ENCODE measurements around the gene TNIP2.
"Not testable (repeated sequence)": the region's sequence is repeated elsewhere in the genome, so short reads cannot be mapped to it uniquely, and the experiment has no call there.

The TNIP2 gene

GRCh38 chr4:2794486-2795299, 38.6 kb upstream of the TNIP2 start:
- peak in 9 of 56 donors; percentile 31 to 56 (median 38) for DNase-seq

- DNase-seq, result no peak
Measured at GRCh38 chr4:2793586-2794485, 37.7 kb upstream of the TNIP2 start.

DNA sequence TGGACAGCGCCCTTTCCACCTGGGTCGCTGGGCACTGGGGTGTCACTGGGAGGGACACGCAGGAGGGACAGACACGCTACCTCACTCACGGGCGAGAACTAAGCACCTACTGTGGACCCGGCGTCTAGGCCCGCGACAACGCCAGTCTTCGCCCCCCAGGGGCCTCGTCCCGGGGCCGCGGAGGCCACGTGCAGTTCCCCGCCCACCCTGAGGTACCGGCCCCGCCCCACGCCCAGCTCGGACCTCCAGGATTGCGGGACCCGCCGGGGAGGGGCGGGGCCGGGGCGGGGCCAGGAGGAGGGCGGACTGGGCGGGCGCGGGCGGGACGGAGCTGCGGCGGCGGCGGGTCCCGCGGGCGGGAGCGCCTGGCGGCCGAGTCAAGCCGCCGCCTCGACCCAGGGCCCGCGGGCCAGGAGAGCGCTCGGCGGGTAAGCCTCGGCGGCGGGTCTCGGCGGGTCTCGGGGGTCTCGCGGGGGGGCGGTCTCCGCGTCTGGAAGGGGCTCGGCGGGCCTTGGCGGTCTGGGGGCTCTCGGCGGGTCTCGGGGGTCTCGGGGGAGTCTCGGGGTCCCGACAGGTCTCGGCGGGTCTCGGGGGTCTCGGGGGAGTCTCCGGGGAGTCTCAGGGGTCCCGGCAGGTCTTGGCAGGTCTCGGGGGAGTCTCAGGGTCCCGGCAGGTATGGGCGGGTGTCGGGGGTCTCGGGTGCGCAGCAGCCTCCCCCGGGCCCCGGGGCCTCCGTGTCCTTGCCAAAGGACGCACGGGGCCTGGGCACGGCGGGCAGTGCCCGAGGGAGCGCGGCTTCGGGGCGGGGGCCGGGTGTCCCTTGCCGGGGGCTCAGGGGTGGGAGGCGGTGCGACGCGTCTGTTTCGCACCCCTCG, 36.8 kb upstream of the TNIP2 start, which contains the start of gene SH3BP2:
Gene SH3BP2, plus strand, starts transcription at position 375 of the 875 bp plus-strand sequence. CDS start 27,533 bp downstream, outside the sequence.
- peak in 17 of 56 donors; percentile 23 to 72 (median 39) for DNase-seq

DNA sequence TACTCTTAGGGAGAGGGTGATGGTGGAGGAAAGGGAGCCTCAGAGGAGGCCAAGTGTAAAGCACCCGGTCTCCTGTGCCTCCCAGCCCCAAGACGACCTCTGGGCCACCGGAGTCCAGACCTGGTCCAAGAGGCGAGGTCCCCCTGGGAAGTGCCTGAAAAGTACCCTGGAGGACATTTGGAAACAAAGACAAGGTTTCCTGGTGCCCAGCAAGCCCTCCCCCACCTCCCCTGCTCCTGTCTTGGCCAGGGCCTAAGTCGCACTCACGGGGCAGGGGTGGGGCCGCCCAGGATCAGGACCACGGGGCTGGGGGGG, 36.2 kb upstream of the TNIP2 start:
- DNase-seq, result no peak

DNA sequence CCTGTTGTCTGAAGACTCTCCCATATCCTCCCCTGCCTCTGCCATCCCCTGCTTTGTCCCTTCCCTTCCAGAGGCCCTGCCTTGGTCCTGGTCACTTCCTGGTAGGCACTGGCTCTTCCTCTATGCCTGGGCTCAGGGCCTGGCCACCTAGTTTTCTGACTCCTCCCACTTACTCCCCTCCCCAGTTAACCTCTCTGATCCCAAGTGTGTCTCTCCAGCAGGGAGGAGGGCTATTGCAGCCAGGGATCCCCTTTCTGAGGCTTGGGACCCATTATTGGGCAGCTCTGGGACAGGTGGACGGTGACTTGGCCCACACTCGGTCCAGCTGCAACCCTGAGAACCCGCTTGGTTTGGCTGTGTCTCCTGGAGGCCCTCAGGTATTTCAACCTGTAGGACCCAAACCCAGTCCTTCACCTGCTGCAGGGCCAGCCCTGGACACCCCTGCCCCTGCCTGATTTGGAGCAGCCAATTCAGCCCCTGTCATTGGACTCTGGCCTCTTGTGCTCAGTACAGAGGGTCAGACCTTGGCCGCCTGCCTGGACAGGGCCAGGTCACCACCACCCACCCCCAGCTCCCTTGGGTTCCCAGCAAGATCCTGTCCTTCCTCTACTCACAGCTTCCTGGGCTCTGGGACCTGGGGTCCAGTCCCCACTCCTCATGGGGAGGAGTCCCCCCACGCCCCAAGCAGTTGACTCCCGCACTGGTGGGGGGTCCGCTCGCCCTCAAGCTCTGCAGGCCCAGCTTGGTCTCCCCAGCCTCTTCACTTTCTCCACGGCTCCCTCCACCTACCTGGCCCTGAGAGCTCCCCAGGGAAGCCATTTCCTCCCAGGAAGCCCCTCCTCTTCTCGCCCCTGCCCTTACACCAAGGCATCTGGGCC, 35.6 kb upstream of the TNIP2 start:
- DNase-seq, result no peak

- DNase-seq, result no peak
Measured at GRCh38 chr4:2790583-2791517, 34.7 kb upstream of the TNIP2 start.

DNA sequence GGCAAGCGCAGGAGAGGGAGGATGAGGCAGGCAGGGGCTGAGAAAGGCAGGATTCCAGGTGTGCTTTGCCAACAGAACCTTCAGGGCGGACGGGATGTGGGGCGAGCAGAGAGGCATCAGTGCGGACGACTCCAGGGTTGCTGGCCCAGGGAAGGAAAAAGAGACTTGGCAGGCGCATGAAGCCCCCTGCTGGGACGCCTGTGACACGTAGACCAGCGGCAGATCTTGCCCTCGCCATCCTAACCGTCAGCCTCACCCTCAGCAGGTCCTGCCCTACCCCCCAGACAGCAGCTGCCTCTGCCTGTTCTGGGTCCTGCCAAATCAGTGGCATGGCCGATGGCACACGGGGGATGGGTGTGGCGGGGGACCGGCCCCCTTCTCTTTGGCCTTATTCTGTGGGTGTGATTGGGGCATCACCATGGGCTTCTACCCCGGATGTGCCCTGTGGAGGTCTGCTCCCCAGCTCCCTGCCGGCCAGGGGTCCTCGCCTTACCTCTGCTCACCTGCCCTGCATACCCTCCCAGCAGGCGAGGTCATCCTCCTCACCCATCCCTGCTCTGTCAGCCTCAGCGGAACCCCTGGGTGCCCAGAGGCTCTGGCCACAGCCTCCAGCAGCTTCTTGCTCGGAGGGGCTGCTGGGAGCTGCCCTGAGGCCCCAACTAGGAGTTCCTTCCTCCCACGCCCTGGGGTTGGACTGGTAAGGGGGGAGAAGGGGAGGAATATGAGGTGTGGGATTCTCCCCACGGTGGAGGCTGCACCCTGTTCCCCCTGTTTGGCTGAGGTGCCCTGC, 33.9 kb upstream of the TNIP2 start:
- no peak for DNase-seq

- DNase-seq, result no peak
Measured at GRCh38 chr4:2789351-2789750, 33.2 kb upstream of the TNIP2 start.

GRCh38 chr4:2788532-2789103, 32.5 kb upstream of the TNIP2 start:
- DNase-seq, result peak in 20 of 56 donors; percentile 12 to 72 (median 52)

DNA sequence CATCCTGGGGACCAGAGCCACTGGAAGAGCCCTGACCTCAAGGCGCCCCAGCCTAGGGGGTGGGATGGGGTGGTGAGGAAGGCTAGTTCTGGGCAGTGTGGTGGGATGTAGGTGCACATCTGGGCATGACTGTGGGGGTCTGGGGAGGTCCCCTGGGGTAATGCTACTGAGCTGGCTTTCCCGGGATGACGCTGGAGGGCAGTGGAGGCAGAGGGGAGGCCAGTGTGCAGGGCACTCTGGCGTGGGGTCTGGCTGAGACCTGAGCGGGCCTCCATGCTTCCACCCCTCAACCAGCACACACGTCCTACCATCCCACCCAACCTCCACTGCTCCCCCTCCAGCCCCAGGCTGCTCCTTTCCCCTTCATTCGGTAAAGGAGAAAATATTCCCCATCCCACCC, 32.0 kb upstream of the TNIP2 start:
- DNase-seq, result no peak

DNA sequence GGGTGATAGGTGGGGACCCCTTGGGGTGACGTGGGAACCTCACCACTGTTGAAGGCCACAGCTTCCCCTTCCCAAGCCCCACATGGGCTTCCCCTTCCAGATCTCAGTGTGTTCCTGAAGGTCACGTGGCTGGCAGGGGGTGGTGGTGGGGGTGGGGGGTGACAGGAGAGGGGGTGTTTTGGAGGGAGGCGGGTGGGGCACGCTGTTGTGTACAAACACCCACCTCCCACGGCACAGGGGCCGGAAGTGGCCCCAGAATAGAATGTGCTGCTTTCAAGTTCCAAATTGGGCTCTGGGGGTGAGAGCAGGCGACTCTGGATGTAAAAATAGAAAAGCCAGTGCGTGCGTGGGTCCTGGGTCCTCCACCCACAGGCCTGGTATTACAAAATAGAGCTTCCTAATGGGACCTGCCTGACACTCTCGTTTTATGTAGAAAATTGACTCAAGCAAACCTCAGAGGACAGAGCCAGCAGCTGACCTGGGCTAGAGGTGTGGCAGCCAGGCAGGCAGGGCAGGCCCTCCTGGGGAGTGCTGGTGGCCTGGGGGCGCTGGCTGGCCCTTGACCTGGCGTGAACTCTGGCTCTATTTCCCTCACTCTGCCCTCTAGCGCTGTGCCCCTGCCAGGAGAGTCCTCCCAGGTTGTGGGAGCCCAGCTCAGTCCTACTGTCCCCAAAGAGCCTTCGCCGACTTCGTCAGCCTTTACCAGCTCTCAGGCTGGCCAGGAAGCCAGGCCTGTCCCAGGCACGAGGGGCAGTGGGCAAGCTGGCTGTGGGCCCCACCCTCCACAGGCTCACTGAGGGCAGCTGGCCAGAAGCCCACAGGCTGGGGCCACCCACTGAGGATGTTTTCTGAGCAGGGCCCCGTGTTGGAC, 31.3 kb upstream of the TNIP2 start:
- DNase-seq, result peak in 2 of 56 donors; percentile 22 to 40

DNA sequence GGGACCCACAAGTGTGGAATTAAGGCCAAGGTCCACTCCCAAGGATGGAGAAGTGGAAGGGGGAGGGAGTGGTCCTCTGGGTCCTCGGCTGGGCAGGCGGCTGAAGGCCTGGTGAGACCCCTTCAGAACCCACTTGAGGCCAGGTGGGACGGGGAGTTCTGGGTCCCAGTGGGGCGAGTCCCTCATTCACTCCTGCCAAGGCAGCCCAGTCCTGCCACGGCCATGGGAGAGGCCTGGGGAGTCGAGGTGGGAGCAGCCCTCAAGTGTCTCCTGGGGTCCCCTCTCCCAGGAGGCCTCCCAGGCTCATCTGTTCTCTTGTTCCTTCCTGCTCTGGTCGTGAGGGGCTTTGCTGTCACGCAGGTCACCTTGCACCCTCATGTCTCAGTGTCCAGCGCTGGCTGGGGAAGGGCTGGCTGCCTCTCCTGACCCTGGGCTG, 30.7 kb upstream of the TNIP2 start:
- DNase-seq, result no peak

DNA sequence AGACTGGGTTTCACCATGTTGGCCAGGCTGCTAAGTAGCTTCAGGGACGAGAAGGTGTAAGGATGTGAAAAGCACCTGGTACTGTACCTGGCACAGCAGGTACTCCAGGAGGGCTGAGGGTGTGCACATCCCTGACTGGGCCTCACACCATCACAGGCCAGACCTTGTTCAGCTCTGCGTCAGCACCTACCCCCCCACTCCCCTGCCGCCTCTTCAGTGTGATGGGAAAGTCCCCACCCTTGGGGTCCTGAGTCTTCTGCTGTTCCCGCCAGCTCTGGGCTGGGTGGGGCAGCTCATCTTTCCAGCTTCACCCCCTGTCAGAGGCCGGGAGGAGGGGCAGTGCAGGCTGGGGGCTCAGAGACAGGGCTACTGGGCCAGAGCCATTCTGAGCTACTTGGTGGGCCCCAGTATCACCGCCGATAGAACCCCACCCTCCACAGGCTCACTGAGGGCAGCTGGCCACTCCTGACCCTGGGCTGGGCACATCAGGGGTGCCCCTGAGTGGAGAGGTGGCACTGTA, 30.1 kb upstream of the TNIP2 start:
- no peak for DNase-seq

DNA sequence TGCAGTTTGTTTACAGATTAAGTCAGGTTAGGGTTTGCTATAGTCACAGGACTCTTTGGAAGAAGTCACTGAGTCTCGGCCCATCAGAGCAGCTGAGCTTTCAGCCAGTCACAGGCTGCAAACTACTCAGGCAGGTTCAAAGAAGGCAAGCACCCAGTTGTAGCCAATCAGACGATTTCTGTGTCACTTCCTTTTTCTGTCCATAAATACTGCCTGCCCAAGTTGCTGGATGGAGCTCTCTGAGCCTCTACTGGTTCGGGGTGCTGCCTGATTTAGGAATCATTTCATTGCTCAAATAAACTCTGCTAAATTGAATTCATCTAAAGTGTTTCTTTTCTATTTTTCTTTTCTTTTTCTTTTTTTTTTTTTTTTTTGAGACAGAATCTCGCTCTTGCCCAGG, 29.5 kb upstream of the TNIP2 start:
- DNase-seq, result no peak

GRCh38 chr4:2783790-2784189, 27.7 kb upstream of the TNIP2 start:
- no peak for DNase-seq

GRCh38 chr4:2781911-2782310, 25.8 kb upstream of the TNIP2 start:
- no peak for DNase-seq

- DNase-seq, result not testable (repeated sequence)
Measured at GRCh38 chr4:2780643-2781042, 24.5 kb upstream of the TNIP2 start.

Data from nucleus accumbens (tissue), 56 donors.